Calu3 (cell line): Measurements from ENCODE around the gene BICDL2. TPM values are rescaled to one million over a fixed set of nuclear protein-coding genes. Genes with fewer than 3 reads are reported as not detected.

Experiments
- BruUV-seq: library from RNA; stranded (reverse); fragments of 400-500 nt; replicated peaks from 2 replicates; lab custom pipeline; 2021; lab: Mats Ljungman, UMichigan
- CTCF ChIA-PET: fragments of 300-600 bp; sonication (Branson Sonifier 250); formaldehyde crosslinking; loops from one replicate; lab custom pipeline; 2022; ENCODE audit warnings: antibody characterized with exemption; lab: Charles Lee
- DNase-seq: peaks from one replicate; pipeline ENCODE4 v3.0.0; 2022
- H3K27ac Mint-ChIP-seq: one replicate; pipeline ENCODE4 v1.8.0; 2022; ENCODE audit warnings: mixed read lengths; ENCODE audit not compliant: unreplicated experiment
- H3K27me3 Mint-ChIP-seq: one replicate; pipeline ENCODE4 v1.8.0; 2022; ENCODE audit warnings: mixed read lengths; ENCODE audit not compliant: unreplicated experiment
- H3K36me3 Mint-ChIP-seq: one replicate; pipeline ENCODE4 v1.8.0; 2022; ENCODE audit warnings: mild to moderate bottlenecking, moderate library complexity, mixed read lengths; ENCODE audit not compliant: insufficient read depth, unreplicated experiment
- H3K4me1 Mint-ChIP-seq: one replicate; pipeline ENCODE4 v1.8.0; 2022; ENCODE audit warnings: mild to moderate bottlenecking, low read depth, mixed read lengths; ENCODE audit not compliant: unreplicated experiment
- H3K4me3 Mint-ChIP-seq: one replicate; pipeline ENCODE4 v1.8.0; 2022; ENCODE audit warnings: mild to moderate bottlenecking, low read depth, moderate library complexity, mixed read lengths; ENCODE audit not compliant: unreplicated experiment
- H3K9me3 Mint-ChIP-seq: one replicate; pipeline ENCODE4 v1.8.0; 2022; ENCODE audit warnings: low read depth, mixed read lengths; ENCODE audit not compliant: unreplicated experiment
- intact Hi-C: fragments of 100-400 bp; cut with micrococcal nuclease; formaldehyde crosslinking; loops from one replicate; pipeline ENCODE4 v1.10.0; 2022; ENCODE audit not compliant: unreplicated experiment
- total RNA-seq: library from RNA; stranded (reverse); gene quantifications from 2 replicates; pipeline ENCODE4 v1.2.3, GENCODE V29; 2022
- TF ChIP-seq, protein P1 (sequence below): fragments of 200-600 bp; IDR thresholded peaks from one replicate; pipeline ENCODE4 v1.8.0; 2022; ENCODE audit warnings: antibody characterized with exemption; ENCODE audit not compliant: unreplicated experiment

The BICDL2 gene
- total RNA-seq, 1 experiment from 2014 or later, result 59.4 TPM

DNA sequence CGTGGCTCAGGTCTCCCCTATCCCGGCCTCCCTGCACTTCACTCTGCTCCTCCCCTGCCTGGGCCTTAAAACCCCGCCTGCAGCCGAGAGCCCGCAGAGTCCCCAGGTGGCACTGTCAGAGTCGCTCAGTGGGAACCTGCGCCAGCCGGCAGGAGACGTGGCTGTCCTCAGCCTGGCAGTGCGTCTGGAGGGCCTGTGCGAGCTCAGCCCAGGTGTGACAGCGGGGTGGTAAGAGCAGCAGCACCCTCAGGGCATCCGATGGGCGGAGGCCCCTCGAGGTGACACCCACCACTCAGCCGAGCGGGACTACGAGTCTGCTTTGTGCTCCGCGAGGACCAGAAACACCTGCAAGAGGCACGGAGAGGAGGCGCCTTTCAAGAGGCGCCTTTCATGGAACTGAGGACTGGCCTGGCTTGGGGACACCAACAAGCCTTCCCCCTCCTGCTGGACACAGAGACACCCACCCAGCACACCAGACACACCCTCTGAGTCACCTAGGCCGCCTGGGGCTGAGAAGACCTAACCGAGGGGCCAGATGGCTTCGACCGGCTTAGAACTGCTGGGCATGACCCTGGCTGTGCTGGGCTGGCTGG lies 23.8 kb downstream of the BICDL2 start, which contains the start of gene CLDN9:
CLDN9 (plus strand) TSS at position 96 of the 593 bp plus-strand sequence; CDS start at position 536, 440 bp downstream.
- Mint-ChIP-seq H3K4me1 (peaks cover 48% of the 10 kb centered on the region), H3K27ac (peak within 1 kb of the TSS; percentile 79), H3K9me3 (no peaks in the 10 kb centered on the region), H3K27me3 (no peaks in the 10 kb centered on the region), H3K4me3 (peak within 1 kb of the TSS; percentile 60), H3K36me3 (peaks cover 63% of the 10 kb centered on the region)
- intact Hi-C loops, result no loop called here
- CTCF ChIA-PET, result interaction anchor here (0.9 to 1.2 kb wide), 4 partner anchors 8 to 19 kb away, joined by 3 to 9 read pairs (median 4); no protein-coding TSS in a partner anchor
- no TSS peak for BruUV-seq
- peak; percentile 73 for DNase-seq
- TF ChIP-seq, protein P1, sequence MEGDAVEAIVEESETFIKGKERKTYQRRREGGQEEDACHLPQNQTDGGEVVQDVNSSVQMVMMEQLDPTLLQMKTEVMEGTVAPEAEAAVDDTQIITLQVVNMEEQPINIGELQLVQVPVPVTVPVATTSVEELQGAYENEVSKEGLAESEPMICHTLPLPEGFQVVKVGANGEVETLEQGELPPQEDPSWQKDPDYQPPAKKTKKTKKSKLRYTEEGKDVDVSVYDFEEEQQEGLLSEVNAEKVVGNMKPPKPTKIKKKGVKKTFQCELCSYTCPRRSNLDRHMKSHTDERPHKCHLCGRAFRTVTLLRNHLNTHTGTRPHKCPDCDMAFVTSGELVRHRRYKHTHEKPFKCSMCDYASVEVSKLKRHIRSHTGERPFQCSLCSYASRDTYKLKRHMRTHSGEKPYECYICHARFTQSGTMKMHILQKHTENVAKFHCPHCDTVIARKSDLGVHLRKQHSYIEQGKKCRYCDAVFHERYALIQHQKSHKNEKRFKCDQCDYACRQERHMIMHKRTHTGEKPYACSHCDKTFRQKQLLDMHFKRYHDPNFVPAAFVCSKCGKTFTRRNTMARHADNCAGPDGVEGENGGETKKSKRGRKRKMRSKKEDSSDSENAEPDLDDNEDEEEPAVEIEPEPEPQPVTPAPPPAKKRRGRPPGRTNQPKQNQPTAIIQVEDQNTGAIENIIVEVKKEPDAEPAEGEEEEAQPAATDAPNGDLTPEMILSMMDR, result no peak

DNA sequence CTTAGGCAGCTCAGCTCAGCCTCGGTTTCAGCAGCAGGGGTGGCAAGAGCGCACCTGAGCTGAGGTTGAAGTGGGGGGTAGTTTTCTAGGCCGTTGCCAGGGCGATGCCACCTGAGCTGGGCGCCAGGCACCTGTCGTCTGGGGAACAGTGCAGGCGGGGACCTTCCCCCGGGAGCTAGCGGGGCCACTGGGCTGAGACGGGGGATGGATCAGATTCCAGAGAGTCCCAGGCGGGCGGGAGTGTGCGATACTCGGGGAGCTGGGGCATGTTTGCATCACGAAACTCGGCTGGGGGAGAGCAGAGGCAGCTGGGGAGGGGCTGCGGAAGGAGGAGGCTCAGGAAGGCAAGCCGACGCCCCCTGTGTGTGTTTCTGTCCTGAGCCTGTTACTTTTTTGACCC lies 24.5 kb downstream of the BICDL2 start:
- peaks cover 66% of the 10 kb centered on the region for H3K36me3 Mint-ChIP-seq
- intact Hi-C loops, result no loop called here
- H3K27ac Mint-ChIP-seq, result peak overlapping the region; percentile 79
- peaks cover 55% of the 10 kb centered on the region for H3K4me1 Mint-ChIP-seq
- H3K9me3 Mint-ChIP-seq, result no peaks in the 10 kb centered on the region
- BruUV-seq, result no TSS peak
- H3K4me3 Mint-ChIP-seq, result peak overlapping the region; percentile 60
- no peaks in the 10 kb centered on the region for H3K27me3 Mint-ChIP-seq
- TF ChIP-seq, protein P1, result no peak
- CTCF ChIA-PET, result interaction anchor here (0.9 to 1.2 kb wide), 4 partner anchors 8 to 19 kb away, joined by 3 to 9 read pairs (median 4); no protein-coding TSS in a partner anchor
- DNase-seq, result peak; percentile 49

DNA sequence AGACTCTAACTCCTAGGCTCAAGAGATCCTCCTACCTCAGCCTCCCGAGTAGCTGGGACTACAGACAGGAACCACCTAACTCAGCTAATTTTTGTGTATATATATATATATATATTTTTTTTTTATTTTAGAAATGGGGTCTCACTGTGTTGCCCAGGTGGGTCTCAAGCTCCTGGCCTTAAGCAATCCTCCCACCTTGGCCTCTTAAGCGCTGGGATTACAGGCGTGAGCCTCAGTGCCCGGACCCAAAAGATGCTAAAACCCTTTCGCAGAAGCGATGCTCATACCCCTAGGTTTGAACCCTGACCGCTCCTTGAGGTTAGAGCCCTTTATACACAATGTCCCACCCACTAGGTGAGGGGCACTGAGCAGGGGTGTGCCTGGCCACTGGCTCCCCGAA lies 26.2 kb downstream of the BICDL2 start:
- peaks cover 65% of the 10 kb centered on the region for H3K4me1 Mint-ChIP-seq
- no peak overlapping the region for H3K27ac Mint-ChIP-seq
- CTCF ChIA-PET, result interaction anchor here (1.6 to 7.7 kb wide), 3 partner anchors 11 to 48 kb away, joined by 5 to 126 read pairs (median 13); partner anchors contain the start of genes CLDN6, HCFC1R1, THOC6 and TNFRSF12A

DNA sequence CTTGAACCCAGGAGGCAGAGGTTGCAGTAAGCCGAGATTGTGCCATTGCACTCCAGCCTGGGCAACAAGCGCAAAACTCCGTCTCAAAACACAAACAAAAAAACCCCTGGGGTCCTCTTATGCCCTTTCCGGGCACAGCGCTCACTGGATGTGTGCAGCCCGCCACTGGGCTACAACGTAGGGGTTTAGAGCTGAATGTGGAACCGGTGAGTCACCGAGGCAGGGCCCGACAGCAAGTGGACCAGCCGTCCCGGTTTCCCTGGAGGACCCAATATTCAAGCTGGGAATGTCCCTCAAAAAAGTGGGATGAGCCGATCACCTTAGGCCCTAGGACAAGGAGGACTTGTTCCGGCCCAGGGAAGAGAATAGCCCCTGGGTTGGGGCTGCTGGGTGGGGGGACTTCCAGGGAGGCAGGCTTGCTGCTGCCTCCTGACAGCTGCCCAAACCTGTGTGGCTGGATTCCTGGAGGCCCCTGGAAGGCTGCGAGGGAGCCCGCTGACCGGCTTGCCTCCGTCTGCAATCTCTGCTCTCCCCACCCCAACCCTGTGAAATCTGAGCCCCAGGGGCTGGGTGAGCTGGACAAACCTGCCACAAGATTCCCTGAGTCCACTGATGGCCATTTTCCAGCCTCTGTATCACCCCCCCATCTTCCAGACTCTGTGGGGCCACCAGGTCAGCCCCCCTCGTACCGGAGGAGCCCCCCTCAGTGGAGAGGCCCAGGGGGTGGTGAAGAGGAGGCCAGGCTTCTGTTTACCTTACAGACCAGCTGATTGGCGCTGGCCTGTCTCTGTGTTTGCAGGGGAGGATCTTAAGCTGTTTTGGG lies 27.0 kb downstream of the BICDL2 start:
- TF ChIP-seq, protein P1, result no peak
- CTCF ChIA-PET, result interaction anchor here (1.6 to 7.7 kb wide), 3 partner anchors 12 to 48 kb away, joined by 5 to 126 read pairs (median 13); partner anchors contain the start of genes CLDN6, HCFC1R1, THOC6 and TNFRSF12A
- H3K4me1 Mint-ChIP-seq, result peaks cover 62% of the 10 kb centered on the region
- TSS peak; percentile 27 for BruUV-seq
- intact Hi-C loops, result no loop called here
- H3K9me3 Mint-ChIP-seq, result no peaks in the 10 kb centered on the region
- H3K27me3 Mint-ChIP-seq, result no peaks in the 10 kb centered on the region
- peak; percentile 98 for DNase-seq
- H3K27ac Mint-ChIP-seq, result peak overlapping the region; percentile 89
- peaks cover 88% of the 10 kb centered on the region for H3K36me3 Mint-ChIP-seq
- H3K4me3 Mint-ChIP-seq, result peak overlapping the region; percentile 48

More for the DNA sequence above, 26.2 kb downstream of the BICDL2 start:
- BruUV-seq, result no TSS peak
- DNase-seq, result no peak
- Mint-ChIP-seq H3K9me3 (no peaks in the 10 kb centered on the region), H3K36me3 (peaks cover 80% of the 10 kb centered on the region), H3K4me3 (peak overlapping the region; percentile 48), H3K27me3 (no peaks in the 10 kb centered on the region)
- intact Hi-C loops, result no loop called here
- TF ChIP-seq, protein P1, result no peak
